HG03097 (cell line): ENCODE measurements around the gene TMEM220.
"Not testable (repeated sequence)": the region's sequence is repeated elsewhere in the genome, so short reads cannot be mapped to it uniquely, and the experiment has no call there.

Source experiments
- ATAC-seq: cut with Tn5 transposase; IDR thresholded peaks from one replicate; pipeline ENCODE4 v1.9.1; 2021; ENCODE audit not compliant: unreplicated experiment, low FRiP score

Gene TMEM220

GRCh38 chr17:10731408-10731879 is 1.6 kb upstream of the TMEM220 start:
- no peak for ATAC-seq

GRCh38 chr17:10730247-10730646 is 424 bp upstream of the TMEM220 start:
- not testable (repeated sequence) for ATAC-seq

GRCh38 chr17:10728331-10728892 is 1.4 kb downstream of the TMEM220 start:
- ATAC-seq: no peak

DNA sequence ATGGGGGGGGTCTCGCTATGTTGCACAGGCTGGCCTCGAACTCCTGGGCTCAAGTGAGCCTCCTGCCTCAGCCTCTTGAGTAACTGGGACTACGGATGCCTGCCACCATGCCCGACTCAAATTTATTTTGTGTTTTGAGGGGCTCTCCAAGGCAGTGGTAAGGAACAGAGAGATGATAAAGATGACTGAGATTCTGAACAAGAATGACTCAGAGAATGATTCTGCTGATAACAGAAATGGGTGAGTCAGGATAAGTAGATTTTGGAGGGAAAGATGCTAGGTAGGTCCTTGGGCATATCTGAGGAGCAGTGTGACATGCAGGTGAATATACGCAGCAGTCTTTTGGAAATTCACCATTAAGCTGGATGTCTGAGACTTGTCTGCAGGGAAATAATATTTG is 2.6 kb downstream of the TMEM220 start:
- no peak for ATAC-seq

- no peak for ATAC-seq
Measured at GRCh38 chr17:10726196-10726595, 3.6 kb downstream of the TMEM220 start.

GRCh38 chr17:10725262-10725661 is 4.6 kb downstream of the TMEM220 start:
- no peak for ATAC-seq

- ATAC-seq: no peak
Measured at GRCh38 chr17:10724546-10725195, 5.2 kb downstream of the TMEM220 start.

- no peak for ATAC-seq
Measured at GRCh38 chr17:10718547-10718946, 11.3 kb downstream of the TMEM220 start.

GRCh38 chr17:10716218-10716617 is 13.6 kb downstream of the TMEM220 start:
- no peak for ATAC-seq

- no peak for ATAC-seq
Measured at GRCh38 chr17:10713318-10713717, 16.5 kb downstream of the TMEM220 start.

DNA sequence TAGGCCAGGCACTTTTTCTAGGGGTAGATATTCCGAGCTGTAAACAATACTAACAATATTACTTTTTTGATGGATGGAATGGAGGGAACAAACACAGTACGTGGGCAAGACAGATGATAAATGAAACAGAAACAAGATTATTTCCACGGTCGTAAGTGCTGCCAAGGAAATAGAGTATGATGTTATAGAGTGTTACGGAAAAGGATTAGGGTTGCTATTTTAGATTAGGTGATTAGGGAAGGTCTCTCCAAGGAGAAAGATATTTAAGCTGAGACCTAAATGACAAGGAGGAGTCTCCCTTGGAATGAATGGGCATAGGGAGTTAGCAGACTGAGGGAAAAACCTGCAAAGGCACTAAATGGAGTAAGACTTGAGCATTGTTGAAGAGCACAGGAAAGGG is 24.1 kb downstream of the TMEM220 start:
- ATAC-seq: no peak

- no peak for ATAC-seq
Measured at GRCh38 chr17:10702574-10702973, 27.2 kb downstream of the TMEM220 start.

DNA sequence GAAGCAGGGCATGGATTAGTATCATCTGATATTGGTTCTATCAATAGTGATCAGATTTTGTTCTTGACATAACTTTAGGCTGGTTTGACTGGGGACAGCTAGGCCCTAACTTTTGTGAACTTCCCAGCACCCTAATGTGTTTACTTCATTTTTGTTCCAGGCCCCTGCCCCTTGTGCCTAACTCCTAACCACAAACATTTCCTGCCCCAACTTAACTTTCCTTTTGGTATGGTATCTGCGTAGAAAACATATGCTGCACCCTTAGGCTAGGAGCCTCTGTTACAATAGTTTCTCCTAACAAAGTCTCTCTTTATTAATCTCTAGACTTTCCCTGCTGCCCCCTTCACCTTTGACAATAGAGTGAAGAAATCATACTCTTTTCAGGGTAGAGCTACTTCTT is 30.0 kb downstream of the TMEM220 start:
- no peak for ATAC-seq

DNA sequence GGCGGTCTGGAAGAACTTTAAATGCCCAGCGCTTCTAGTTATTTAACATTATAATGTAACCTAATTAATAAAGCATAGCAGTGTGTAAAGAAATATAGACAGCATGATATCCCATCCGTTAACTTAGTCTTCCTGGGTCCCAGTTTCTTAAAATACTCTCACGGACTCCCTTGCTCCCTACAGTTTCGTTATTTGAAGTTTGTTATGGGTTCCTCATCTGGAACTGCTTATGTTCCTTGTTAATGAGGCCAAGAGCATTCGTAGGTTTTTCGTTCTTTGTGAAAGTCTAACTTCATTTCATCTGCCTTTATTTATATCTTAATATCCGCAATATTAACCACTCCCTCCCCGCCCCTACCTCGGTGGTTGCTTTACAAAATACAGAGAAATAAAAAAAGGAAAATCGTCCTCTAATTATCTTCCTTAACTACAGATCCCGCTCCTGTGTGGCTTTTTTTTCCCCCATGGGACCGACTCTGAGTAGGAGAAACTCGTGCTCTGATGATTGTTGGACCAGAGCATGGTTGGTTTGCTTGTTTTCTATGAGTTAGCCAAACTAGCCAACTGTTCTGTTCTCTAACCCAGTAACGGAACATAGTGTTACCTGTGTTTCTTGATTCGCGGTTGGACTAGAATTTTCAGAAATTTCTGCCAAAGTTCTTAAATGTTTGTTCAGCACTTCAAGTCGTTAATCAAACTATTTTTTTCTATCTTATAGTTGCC is 31.6 kb downstream of the TMEM220 start:
- no peak for ATAC-seq

- ATAC-seq: peak; percentile 94
Measured at GRCh38 chr17:10697092-10698081, 32.4 kb downstream of the TMEM220 start, which contains the start of the genes ADPRM and SCO1. Gene ADPRM, plus strand, starts transcription at chr17:10697594. Its CDS starts 7,333 bp downstream, at chr17:10704927. Gene SCO1, minus strand, starts transcription at chr17:10697533. Its CDS starts 26 bp downstream, at chr17:10697507.

GRCh38 chr17:10695875-10696407 is 33.9 kb downstream of the TMEM220 start:
- not testable (repeated sequence) for ATAC-seq

DNA sequence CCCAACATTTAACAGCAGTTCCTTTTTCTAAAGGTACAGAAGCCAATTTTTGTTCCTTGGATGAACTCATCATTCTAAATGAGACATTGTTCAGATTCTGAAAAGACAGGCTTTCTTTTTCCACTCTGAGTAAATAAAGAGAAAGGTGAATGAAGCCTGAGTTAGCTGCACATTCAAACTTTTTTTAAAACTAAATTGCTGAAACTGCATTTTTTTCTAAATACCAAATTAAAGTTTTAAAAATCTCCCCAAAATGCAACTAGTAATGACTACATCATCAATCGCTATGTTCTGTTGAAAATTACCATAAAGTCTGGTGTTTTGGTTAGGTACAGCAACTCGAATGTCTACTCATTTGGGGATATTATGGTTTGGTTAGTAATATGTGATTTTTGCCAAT is 42.3 kb downstream of the TMEM220 start:
- ATAC-seq: no peak

DNA sequence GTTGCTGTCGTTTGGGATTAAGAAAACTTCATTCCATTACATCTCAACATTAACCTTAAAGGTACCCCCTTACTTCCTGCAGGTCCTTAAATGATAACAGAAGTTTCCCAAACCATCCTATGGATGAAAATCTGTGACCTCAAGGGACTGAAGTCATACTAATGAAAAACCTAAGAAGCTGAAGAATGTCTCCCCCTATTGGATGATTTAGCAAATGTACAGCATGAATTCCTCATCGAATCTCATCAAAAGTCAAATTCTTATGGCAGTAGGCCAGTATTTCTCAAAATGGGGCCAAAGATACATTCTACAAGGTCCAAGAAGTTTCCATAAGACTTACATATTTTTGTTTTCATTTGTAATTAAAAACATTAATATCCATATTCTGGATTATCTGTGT is 46.0 kb downstream of the TMEM220 start:
- ATAC-seq: no peak

DNA sequence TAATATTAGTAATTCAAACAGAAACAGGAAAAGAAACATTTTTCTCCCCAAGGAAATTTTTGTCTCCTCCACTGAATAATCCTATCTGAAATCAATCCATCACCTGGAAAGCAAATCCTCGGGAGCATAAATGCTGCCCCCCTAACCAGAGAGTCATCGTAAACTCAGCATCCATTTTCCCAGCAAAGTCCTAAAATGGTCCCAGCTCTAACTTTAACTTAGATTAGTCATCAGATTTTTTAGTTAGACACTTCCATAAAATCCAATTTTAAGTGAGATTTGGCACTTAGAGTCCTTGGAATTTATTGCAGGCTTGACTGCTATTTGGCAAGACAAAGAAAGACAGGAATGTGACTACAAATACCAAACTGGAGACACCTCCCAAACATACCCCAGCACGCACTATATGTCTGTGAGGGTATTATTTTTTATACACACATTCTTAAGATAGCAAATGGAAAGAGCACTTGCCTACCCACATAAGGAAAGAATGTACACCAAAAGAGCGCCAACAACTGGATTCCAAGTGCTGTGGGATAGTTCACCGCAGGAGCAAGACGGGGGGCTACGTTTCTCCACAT is 47.9 kb downstream of the TMEM220 start:
- no peak for ATAC-seq

DNA sequence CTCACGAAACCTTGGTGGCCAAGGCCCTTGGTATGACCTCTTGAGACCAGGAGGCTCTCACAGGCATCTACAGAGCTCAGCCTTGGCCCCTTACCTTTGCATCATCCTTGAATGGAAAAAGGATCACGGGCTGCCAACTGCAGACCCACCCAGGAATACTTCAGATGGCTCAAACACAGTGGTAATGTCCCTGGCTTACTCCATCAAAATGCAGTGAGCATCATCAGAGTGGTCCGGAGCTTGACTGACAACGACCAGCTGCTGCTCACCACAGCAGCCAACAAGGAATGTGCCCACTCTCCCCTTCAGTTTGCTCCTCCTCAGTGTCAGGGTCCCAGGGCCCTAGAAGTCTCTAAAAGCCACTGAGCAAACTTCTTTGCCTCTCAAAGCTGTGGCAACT is 55.1 kb downstream of the TMEM220 start:
- no peak for ATAC-seq
